Caco-2 (cell line): Measurements from ENCODE around the gene ATG13. TPM values are rescaled to one million over a fixed set of nuclear protein-coding genes. Genes with fewer than 3 reads are reported as not detected.

ENCODE experiments used
- BruUV-seq: library from RNA; stranded (reverse); fragments of 400-500 nt; replicated peaks from 2 replicates; lab custom pipeline; 2021; lab: Mats Ljungman, UMichigan
- CTCF ChIA-PET: fragments of 300-600 bp; sonication (Branson Sonifier 250); formaldehyde crosslinking; loops from one replicate; lab custom pipeline; 2022; ENCODE audit warnings: antibody characterized with exemption; lab: Charles Lee
- POLR2A ChIA-PET: fragments of 300-600 bp; sonication (Branson Sonifier 250); formaldehyde crosslinking; loops from one replicate; lab custom pipeline; 2022; ENCODE audit warnings: antibody characterized with exemption; lab: Charles Lee
- DNase-seq, 2 experiments: peaks; one replicate each; pipeline versions ENCODE4 v3.0.0 to v3.0.0-alpha.2; 2020 to 2022
- H3K27me3 ChIP-seq: replicated peaks from 2 replicates; pipeline ENCODE4 v1.6.0; 2011; ENCODE audit warnings: low read length; ENCODE audit not compliant: control insufficient read depth, insufficient read depth
- H3K36me3 ChIP-seq: 2 replicates; pipeline ENCODE4 v1.5.1; 2011; ENCODE audit warnings: low read length; ENCODE audit not compliant: control insufficient read depth, insufficient read depth
- H3K4me1 ChIP-seq: fragments of 250-450 bp; sonication (Bioruptor Pico); 2 replicates; pipeline ENCODE4 v1.5.1; 2020; ENCODE audit warnings: mild to moderate bottlenecking
- H3K4me3 ChIP-seq: 2 replicates; pipeline ENCODE4 v1.5.1; 2011; ENCODE audit warnings: low read depth, mild to moderate bottlenecking, control low read depth, low read length
- H3K9me3 ChIP-seq: fragments of 250-450 bp; sonication (Bioruptor Pico); 2 replicates; pipeline ENCODE4 v1.5.1; 2020; ENCODE audit warnings: mild to moderate bottlenecking, moderate library complexity
- H3K27ac Mint-ChIP-seq: one replicate; pipeline ENCODE4 v1.8.0; 2022; ENCODE audit warnings: mixed read lengths; ENCODE audit not compliant: unreplicated experiment
- H3K27me3 Mint-ChIP-seq: one replicate; pipeline ENCODE4 v1.8.0; 2022; ENCODE audit warnings: mixed read lengths; ENCODE audit not compliant: insufficient read depth, unreplicated experiment
- H3K36me3 Mint-ChIP-seq: one replicate; pipeline ENCODE4 v1.8.0; 2022; ENCODE audit warnings: mild to moderate bottlenecking, mixed read lengths; ENCODE audit not compliant: insufficient read depth, unreplicated experiment
- H3K4me1 Mint-ChIP-seq: one replicate; pipeline ENCODE4 v1.8.0; 2022; ENCODE audit warnings: low read depth, mixed read lengths; ENCODE audit not compliant: unreplicated experiment
- H3K4me3 Mint-ChIP-seq: one replicate; pipeline ENCODE4 v1.8.0; 2022; ENCODE audit warnings: mild to moderate bottlenecking, moderate library complexity, mixed read lengths; ENCODE audit not compliant: unreplicated experiment
- H3K9me3 Mint-ChIP-seq: one replicate; pipeline ENCODE4 v1.8.0; 2022; ENCODE audit warnings: mixed read lengths; ENCODE audit not compliant: unreplicated experiment
- intact Hi-C: fragments of 100-400 bp; cut with micrococcal nuclease; formaldehyde crosslinking; loops from one replicate; pipeline ENCODE4 v1.10.0; 2022; ENCODE audit not compliant: unreplicated experiment
- total RNA-seq: library from RNA; stranded (reverse); gene quantifications from 2 replicates; pipeline ENCODE4 v1.2.3, GENCODE V29; 2022
- TF ChIP-seq, protein P1 (sequence below), 2 experiments: fragments of 200-600 bp in 1 of 2; IDR thresholded peaks; 1 replicate in 1 of 2; 2 replicates in 1 of 2; pipeline versions ENCODE4 v1.5.1 to v1.8.0; 2011 to 2022; ENCODE audit warnings: antibody characterized with exemption in 1 of 2, control low read depth in 1 of 2, inconsistent platforms in 1 of 2, low read depth in 1 of 2, low read length in 1 of 2, mild to moderate bottlenecking in 1 of 2, moderate library complexity in 1 of 2; ENCODE audit not compliant: insufficient read depth in 1 of 2, severe bottlenecking in 1 of 2, unreplicated experiment in 1 of 2

Gene ATG13
- total RNA-seq, 1 experiment from 2014 or later = 101 TPM

DNA sequence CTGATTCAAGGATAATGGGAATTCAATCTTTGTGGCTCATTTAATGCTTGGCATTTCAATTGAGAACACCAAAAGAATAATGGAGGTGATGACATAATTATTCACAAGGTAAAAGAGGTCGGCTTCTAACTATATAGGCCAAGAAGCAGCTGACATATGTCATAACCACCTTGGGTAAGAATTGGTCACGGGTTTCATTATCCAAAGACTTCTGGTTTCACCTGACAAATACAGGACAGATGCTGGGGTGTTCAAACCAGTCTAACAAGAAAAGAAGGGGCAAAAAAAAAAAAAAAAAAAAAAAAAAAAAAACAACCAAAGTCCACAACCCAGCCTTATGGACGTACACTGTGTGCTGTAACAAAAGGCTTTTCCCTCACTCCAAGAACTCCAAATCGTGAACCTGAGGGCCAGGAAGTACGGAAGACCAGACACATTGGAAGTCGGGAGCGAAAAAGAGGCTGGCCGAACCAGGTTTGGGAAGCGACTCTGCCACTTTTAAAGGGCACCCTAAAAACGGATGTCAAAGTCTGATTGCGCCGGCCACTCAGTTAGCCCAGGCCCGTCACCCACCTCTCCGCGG lies 711 bp upstream of the ATG13 start:
- H3K9me3 Mint-ChIP-seq = no peaks in the 10 kb centered on the region
- ChIA-PET CTCF (no interaction called here), POLR2A (interaction anchor here (0.6 to 3.3 kb wide), 5 partner anchors 9 to 166 kb away, joined by 6 to 22 read pairs (median 6); partner anchors contain the start of gene AMBRA1)
- intact Hi-C loops = loop anchor here (1.0 to 2.0 kb wide), 4 partner anchors 22 to 224 kb away; partner anchors contain the start of gene AMBRA1
- peak in 1 of 2 experiments; percentile 65 for DNase-seq
- no peaks in the 10 kb centered on the region for H3K27me3 ChIP-seq
- peak overlapping the region; percentile 97 for H3K27ac Mint-ChIP-seq
- no peaks in the 10 kb centered on the region for H3K9me3 ChIP-seq
- peak overlapping the region; percentile 90 for H3K4me3 Mint-ChIP-seq
- no peaks in the 10 kb centered on the region for H3K27me3 Mint-ChIP-seq
- peaks cover 11% of the 10 kb centered on the region for H3K4me1 ChIP-seq
- no peaks in the 10 kb centered on the region for H3K36me3 ChIP-seq
- peak overlapping the region; percentile 96 for H3K4me3 ChIP-seq
- TF ChIP-seq, protein P1, sequence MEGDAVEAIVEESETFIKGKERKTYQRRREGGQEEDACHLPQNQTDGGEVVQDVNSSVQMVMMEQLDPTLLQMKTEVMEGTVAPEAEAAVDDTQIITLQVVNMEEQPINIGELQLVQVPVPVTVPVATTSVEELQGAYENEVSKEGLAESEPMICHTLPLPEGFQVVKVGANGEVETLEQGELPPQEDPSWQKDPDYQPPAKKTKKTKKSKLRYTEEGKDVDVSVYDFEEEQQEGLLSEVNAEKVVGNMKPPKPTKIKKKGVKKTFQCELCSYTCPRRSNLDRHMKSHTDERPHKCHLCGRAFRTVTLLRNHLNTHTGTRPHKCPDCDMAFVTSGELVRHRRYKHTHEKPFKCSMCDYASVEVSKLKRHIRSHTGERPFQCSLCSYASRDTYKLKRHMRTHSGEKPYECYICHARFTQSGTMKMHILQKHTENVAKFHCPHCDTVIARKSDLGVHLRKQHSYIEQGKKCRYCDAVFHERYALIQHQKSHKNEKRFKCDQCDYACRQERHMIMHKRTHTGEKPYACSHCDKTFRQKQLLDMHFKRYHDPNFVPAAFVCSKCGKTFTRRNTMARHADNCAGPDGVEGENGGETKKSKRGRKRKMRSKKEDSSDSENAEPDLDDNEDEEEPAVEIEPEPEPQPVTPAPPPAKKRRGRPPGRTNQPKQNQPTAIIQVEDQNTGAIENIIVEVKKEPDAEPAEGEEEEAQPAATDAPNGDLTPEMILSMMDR (IDR thresholded peaks at IDR 0.05; ENCODE audit: insufficient read depth in 1 of 2, low read depth in 1 of 2, low read length in 1 of 2, severe bottlenecking in 1 of 2, unreplicated experiment in 1 of 2) = no peak
- H3K36me3 Mint-ChIP-seq = peaks cover 17% of the 10 kb centered on the region
- H3K4me1 Mint-ChIP-seq = peaks cover 18% of the 10 kb centered on the region
- BruUV-seq = TSS peak; percentile 77

DNA sequence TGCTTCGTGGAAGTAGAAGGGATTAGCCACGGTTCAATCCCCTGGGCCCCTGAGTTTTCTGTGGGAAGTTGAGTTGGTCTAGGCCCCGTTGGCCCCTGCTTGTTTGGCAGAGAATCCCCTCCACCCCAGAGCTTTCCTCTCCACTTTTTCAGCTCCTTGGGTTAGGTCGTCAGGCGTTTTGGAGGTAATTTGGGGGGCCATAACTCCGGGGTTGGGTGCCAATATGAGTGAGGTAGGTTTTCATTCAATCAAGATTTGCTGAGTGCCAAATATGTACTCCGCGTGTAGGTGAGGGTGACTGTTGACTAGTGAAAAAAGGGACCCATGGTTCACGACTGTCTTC lies 590 bp downstream of the ATG13 start:
- peaks cover 18% of the 10 kb centered on the region for H3K4me1 Mint-ChIP-seq
- peak overlapping the region; percentile 90 for H3K4me3 Mint-ChIP-seq
- H3K9me3 ChIP-seq = no peaks in the 10 kb centered on the region
- CTCF ChIA-PET = interaction anchor here (0.6 to 1.9 kb wide), 6 partner anchors 51 to 128 kb away, joined by 3 to 9 read pairs (median 4); no protein-coding TSS in a partner anchor
- H3K27ac Mint-ChIP-seq = peak overlapping the region; percentile 97
- H3K9me3 Mint-ChIP-seq = no peaks in the 10 kb centered on the region
- H3K4me1 ChIP-seq = peaks cover 11% of the 10 kb centered on the region
- DNase-seq = no peak
- H3K36me3 Mint-ChIP-seq = peaks cover 24% of the 10 kb centered on the region
- POLR2A ChIA-PET = interaction anchor here (1.7 to 3.3 kb wide), 2 partner anchors 24 to 62 kb away, joined by 5 to 22 read pairs; partner anchors contain the start of gene AMBRA1
- no peaks in the 10 kb centered on the region for H3K36me3 ChIP-seq
- no peaks in the 10 kb centered on the region for H3K27me3 Mint-ChIP-seq
- H3K27me3 ChIP-seq = no peaks in the 10 kb centered on the region
- H3K4me3 ChIP-seq = peak overlapping the region; percentile 96
- BruUV-seq = no TSS peak
- TF ChIP-seq, protein P1 (IDR thresholded peaks at IDR 0.05; ENCODE audit: insufficient read depth in 1 of 2, low read depth in 1 of 2, low read length in 1 of 2, severe bottlenecking in 1 of 2, unreplicated experiment in 1 of 2) = no peak
- intact Hi-C loops = loop anchor here (1.0 to 2.0 kb wide), 4 partner anchors 24 to 225 kb away; partner anchors contain the start of gene AMBRA1

DNA sequence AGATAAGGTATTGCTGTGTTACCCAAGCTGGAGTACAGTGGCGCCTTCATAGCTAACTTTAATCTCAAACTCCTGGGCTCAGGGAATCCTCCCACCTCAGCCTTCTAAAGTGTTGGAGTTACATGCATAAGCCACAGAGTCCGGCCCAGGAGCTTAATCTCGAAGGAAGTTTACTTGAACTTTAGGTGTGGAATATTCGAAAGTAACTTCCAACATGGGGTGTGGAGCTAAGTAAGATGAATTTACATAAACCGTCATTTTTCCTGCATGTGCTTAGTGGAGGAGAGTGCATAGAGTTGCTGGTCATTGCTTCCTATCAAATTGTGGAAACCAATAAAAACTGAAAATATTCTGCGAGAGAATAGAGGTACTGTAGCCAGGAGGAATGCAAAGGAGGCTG lies 1.5 kb downstream of the ATG13 start:
- H3K4me1 ChIP-seq = peaks cover 11% of the 10 kb centered on the region
- peaks cover 26% of the 10 kb centered on the region for H3K36me3 Mint-ChIP-seq
- intact Hi-C loops = no loop called here
- no peak for DNase-seq
- POLR2A ChIA-PET = interaction anchor here (0.6 to 3.3 kb wide), 3 partner anchors 25 to 63 kb away, joined by 3 to 22 read pairs (median 5); partner anchors contain the start of gene AMBRA1
- BruUV-seq = no TSS peak
- no peaks in the 10 kb centered on the region for H3K27me3 ChIP-seq
- H3K4me1 Mint-ChIP-seq = peaks cover 18% of the 10 kb centered on the region
- peak overlapping the region; percentile 97 for H3K27ac Mint-ChIP-seq
- H3K9me3 ChIP-seq = no peaks in the 10 kb centered on the region
- H3K36me3 ChIP-seq = no peaks in the 10 kb centered on the region
- peak overlapping the region; percentile 90 for H3K4me3 Mint-ChIP-seq
- TF ChIP-seq, protein P1 (IDR thresholded peaks at IDR 0.05; ENCODE audit: insufficient read depth in 1 of 2, low read depth in 1 of 2, low read length in 1 of 2, severe bottlenecking in 1 of 2, unreplicated experiment in 1 of 2) = no peak
- no peaks in the 10 kb centered on the region for H3K9me3 Mint-ChIP-seq
- H3K4me3 ChIP-seq = peak overlapping the region; percentile 96
- CTCF ChIA-PET = interaction anchor here (0.7 to 1.9 kb wide), 4 partner anchors 64 to 129 kb away, joined by 3 to 9 read pairs (median 4); no protein-coding TSS in a partner anchor
- no peaks in the 10 kb centered on the region for H3K27me3 Mint-ChIP-seq
